ENCODE results near the gene USP22.
A peak's percentile ranks its signal among the peaks of the same experiment; 100 is the strongest.

The USP22 gene

DNA sequence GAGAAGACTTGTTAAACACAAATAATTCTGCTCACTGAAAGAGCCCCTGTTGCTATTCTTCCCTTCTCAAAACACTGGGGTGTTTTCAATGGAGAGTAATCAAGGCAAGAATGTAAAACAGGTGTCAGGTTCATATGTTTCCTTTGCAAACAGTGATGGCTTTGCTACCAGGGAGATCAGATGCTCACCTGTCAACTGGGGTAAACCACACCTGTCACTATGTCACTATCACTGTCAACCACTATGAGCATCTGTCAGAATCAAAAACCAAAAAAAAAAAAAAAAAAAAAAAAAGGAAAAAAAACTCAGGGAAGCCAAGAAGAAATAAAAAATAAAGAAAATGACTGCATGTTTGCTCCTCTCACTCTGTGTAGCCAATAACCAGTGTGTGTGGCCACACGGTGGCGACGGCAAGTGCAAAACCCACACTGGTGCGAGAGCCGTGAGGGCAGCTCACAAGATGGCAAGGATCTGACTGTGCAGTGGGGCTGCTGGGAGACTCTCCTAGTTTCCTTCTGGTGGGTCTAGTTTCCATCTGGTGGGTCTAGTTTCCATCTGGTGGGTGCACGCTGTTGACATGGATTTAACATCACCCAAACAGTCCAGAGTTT is 22.7 kb downstream of the USP22 start:
- DNase-seq (ENCODE audit: low spot score), result peak; percentile 25

DNA sequence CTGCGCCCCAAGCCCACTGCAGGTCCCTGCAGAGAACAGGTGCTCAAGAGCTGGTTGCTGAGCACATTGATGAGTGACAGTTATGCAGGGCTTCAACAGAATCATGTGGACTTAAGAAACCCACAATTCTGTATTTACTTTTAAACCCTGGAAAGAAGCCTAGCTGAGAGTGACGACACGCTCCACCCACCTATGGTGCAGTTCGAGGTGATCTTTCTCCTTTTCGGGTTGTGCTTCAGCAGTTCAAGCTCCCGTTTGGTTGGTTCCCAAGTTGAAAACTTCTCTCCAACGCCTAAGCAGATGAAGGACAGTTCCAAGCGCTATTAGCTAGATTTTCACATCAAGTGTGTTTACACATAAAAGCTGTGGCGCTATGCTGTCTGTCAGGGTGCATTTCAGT is 23.9 kb downstream of the USP22 start:
- no peak for DNase-seq (ENCODE audit: low spot score)

GRCh38 chr17:21017861-21018260 is 24.9 kb downstream of the USP22 start:
- no peak for DNase-seq (ENCODE audit: low spot score)

DNA sequence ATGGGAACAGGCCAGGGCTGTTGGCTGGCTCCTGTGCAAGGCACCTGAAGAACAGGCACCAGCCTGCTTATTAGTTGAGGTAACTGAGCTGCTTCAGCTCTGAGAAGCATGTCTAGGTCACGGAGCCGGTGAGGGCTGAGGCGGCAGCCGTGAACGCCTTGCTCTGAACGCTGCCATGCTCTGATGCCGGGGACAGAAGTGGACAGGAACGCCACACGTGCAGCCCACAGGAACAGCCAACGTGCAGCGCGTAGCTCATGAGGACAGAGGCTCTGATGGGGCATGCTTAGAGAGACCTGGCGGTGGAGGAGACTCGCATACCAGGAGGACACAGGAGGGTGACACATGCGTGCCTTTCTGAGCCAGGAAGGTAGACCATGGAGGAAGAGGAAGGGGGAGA is 25.6 kb downstream of the USP22 start:
- no peak for DNase-seq (ENCODE audit: low spot score)

GRCh38 chr17:21016826-21017225 is 26.0 kb downstream of the USP22 start:
- no peak for DNase-seq (ENCODE audit: low spot score)

- no peak for DNase-seq (ENCODE audit: low spot score)
These were observed 27.2 kb downstream of the USP22 start for GRCh38 chr17:21015564-21015963.

DNA sequence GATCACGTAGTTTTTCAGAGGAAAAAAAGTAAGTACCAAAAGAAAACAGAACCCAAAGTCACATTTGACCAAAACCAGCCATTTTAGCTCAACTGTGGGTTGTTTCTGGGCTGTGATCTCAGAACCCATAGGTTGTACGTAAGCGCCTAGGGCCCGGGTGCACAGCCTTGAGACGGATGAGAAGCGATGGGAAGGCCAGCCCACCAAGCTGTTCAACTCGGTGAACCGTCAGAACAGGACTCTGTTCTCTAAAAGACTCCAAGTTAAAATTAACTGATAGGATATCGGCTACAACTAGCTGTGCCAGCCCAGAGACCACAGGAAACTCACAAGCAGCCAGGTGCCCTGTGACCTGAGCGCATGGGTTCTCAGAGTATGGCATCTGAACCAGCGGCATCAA is 28.3 kb downstream of the USP22 start:
- no peak for DNase-seq (ENCODE audit: low spot score)

- no peak for DNase-seq (ENCODE audit: low spot score)
These were observed 28.8 kb downstream of the USP22 start for GRCh38 chr17:21013983-21014382.

DNA sequence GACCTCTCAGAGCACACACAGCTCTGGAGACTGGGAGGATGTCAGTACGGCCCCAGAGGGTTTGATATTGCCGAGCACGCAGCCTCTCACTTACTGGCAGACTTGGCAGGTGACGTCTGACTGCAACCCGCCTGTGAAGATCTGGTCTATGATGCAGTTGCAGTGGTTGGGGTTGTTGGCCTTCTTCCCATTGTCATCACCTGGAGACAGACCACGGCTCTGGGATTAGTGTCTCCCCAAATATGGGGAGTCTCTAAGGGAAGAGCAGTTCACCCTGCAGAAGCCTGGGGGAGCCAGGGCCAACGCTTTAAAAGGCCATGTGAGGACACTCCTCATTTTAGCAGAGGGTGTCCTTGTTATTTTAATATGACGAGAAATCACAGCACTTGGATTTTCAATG is 30.1 kb downstream of the USP22 start:
- DNase-seq (ENCODE audit: low spot score), result no peak

DNA sequence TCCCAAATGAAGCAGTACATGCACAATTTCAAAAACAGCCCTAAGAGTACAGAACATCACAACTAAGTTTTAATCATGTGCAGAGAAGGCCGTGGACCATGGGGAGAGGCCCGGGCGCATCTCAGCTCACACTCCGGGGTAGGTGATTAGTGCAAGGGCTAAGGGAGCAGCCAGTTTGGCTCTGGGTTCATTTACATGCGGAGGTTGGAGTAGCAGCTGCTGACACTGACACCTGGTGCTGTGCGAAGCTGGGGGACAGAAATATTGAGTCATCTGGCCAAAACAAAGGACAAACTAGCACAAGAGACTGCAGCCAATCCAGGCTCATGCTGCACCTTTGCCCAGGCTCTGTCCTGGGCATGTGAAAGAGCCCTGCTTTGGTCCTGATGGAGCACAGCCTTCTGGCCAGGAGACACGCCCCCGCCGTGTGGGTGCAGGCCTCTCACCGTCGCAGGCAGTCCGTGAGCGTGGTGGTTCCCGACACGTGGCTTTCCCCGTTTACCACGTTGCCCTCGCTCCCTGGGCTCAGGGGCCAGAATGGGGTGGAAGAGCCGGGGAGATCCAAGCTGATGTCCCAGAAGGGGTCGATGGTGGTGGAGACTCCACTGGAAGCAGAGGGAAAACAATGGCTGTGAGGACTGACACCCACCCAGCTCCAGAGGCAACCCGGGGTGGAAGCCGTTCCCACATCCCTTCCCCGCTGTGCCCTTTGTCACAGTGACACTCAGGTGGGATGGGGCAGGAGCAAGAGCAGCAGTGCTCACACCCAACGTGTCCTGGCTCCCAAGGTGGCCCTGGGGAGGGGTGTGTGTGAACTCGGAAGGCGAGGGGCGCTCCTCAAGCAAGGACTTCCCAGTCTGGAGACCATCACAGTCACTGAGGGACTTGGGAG is 31.9 kb downstream of the USP22 start:
- DNase-seq (ENCODE audit: low spot score), result no peak

GRCh38 chr17:21008992-21009671 is 33.7 kb downstream of the USP22 start:
- DNase-seq (ENCODE audit: low spot score), result no peak

DNA sequence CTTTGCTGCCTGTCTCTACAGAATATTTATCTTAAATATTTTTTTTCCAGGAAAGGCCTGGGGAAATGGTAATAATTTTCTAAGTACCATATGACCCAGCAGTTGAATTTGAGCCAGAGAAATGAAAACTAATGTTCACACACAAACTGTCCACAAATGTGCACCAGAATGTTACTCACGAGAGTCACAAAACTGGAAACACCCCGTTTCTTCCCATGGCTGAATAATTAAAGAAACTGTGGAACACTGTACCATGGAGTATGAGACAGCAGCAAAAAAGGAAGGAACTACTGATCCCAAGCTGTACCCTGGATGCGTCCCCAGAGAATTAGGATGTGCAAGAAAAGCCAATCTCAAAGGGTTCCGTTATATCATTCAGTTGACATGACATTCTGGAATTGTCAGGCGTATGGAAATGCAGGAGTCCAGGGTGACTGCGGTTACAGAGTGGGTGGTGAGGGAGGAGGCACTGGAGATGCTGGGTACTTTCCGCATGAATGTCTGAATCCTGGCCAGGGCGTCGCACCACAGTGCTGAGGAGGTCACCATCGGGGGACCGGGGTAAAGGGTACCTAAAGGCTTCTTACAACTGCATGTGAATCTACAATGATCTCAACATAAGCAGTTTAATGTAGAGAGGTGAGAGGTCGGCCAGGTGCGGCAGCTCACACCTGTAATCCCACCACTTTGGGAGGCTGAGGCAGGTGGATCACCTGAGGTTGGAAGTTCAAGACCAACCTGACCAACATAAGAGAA is 34.5 kb downstream of the USP22 start:
- no peak for DNase-seq (ENCODE audit: low spot score)

DNA sequence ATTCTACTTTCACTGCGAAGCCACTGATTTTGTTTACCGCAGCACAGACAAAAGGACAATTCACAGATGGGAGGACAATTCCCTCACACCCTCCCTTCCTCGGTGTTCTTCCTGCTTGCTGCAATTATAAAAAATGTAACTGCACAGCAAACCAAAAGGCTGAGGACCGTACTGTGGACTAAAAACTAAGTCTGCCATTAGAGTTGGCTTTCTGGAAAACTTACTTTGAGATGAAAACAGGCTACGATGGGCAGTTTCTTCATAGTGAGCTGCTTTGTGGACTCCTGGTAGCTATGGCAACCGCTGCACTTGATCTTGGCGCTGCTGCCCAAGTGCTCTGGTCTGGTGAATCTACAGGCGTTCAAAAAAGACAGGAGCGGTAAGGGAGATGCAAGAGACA is 35.2 kb downstream of the USP22 start:
- no peak for DNase-seq (ENCODE audit: low spot score)

DNA sequence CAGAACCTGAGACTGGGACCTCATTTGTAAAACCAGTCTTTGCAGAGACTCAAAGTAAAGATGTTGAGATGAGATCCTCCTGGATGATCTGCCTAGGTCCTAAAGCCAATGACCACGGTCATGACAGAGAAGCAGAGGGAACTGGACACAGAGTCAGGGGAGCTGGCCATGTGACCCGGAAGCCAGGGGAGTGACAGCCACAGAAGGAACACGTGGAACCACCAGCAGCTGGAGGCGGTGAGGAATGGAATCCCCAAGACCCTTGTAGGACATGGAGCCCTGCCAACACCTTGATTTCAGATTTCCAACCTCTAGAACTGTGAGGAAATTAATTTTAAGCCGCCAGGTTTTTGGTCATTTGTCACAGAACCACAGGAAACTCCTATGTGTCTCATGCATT is 37.0 kb downstream of the USP22 start:
- DNase-seq (ENCODE audit: low spot score), result no peak

DNA sequence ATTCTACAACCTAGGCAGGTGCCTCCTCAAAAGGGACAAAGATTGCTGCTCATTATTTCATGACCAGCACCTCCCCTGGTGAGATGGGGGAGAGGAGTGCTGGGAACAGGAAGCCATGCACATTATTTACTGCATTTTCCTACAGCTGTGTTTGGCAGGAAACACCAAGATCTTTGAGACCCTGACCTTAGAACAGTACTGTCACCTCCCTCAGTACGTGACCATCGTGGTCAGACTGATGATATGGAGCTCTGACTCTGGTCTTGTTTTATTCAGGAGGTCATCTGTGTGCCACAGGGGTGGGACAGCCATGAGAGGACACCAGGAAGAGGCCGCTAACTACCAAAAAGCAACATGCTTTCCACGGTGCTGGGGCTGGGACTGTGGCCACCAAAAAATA is 37.4 kb downstream of the USP22 start:
- no peak for DNase-seq (ENCODE audit: low spot score)

DNA sequence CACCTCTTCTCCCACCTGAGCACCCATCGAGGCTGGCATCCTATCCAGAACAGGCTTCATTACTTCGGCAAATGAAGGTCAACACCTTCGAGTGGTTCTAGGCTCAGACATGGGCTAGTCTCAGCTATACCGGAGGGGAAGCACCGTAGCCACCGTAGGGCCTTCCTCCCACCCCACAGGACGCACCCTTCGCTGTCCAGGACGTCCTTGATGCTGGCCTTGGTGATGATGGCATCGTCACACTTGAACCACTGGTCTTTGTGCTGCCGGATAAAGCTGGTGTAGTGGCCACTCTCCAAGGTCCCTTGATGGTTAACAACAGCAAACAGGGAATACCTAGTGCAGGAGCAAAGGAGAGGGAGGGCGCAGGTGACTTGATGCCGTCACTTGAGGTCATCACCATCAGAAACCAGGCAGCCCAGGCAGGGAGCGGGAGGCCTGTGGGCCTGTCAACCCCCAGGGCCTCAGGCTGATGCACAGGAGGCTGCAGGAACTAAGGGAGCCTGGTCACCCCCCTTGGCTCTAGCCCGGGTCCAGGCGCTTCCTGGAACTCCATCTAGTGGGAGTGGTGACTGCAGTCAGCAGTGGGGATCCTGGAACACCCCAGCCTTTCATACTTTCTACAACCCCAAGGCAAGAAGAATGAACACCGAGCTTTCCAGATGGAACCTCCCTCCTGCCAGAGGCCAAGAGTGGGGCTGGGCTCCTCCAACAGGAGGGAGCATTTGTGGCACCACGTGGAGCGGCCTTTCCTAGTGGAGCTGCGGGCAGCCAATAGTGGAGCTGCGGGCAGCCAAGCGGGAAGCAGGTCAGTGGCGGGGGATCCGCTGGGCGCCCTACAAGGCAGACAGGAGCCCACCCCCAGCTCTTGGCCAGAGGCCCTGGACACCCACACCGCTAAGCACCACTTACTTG is 38.5 kb downstream of the USP22 start:
- no peak for DNase-seq (ENCODE audit: low spot score)

DNA sequence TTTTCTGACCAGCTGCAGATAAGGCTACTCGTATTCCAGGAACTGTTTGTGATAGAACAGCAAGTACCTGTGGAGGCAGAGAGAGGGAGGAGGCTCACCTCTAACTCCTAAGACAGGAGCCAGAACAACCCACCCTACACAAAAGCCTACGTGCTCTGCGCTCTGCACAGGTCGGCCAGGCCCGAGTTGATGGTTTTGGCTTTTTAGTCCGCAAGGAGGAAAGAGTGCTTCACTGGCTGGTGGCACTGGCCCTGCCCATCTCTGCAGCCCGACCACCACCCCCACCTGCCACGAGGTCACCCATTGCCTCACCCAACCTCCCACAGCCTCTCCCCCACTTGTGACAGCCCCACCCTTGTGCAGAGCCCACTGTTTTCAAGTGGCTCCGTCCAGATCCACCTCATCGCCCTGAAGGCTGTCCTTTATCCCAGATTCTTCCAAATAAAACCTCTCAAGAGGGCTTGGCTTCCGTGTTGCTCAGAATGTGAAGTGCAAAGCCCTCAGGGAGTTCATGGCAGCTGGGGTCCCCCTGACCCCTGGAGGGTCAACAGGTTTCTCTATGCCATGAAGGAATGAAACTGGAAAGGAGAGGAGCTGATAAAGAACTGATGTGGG is 39.7 kb downstream of the USP22 start:
- DNase-seq (ENCODE audit: low spot score), result no peak

- DNase-seq (ENCODE audit: low spot score), result no peak
These were observed 40.4 kb downstream of the USP22 start for GRCh38 chr17:21002309-21003006.

DNA sequence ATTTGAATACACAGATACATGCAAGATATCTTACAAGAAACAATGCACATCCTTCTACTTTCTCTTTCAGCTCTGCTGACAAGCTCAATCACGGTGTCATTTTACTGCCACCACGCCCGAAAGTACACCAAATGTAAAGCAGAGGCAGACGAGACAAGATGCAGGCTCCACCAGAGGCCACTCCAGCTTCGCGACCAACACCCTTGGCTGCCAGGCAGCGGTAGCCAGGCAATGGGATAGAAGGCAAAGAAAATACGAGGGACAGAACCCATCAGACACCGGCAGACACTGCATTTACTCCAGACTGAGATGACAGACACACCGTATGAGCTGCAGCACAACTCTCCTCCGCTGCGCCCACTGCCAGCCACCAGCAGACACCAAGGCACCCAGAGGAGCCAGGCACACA is 41.0 kb downstream of the USP22 start:
- no peak for DNase-seq (ENCODE audit: low spot score)

- DNase-seq (ENCODE audit: low spot score), result no peak
These were observed 41.5 kb downstream of the USP22 start for GRCh38 chr17:21001111-21001812.

Data from CD4-positive, alpha-beta T cell treated with Interleukin-6 at 100 ng/mL for 8 hours (primary cell).